ENCODE data around the gene COBL. TPM values are rescaled to one million over a fixed set of nuclear protein-coding genes. Genes with fewer than 3 reads are reported as not detected.

The COBL gene
- total RNA-seq, 6 experiments from 2014 or later: 21.5 to 35.9 (median 24.6) TPM

DNA sequence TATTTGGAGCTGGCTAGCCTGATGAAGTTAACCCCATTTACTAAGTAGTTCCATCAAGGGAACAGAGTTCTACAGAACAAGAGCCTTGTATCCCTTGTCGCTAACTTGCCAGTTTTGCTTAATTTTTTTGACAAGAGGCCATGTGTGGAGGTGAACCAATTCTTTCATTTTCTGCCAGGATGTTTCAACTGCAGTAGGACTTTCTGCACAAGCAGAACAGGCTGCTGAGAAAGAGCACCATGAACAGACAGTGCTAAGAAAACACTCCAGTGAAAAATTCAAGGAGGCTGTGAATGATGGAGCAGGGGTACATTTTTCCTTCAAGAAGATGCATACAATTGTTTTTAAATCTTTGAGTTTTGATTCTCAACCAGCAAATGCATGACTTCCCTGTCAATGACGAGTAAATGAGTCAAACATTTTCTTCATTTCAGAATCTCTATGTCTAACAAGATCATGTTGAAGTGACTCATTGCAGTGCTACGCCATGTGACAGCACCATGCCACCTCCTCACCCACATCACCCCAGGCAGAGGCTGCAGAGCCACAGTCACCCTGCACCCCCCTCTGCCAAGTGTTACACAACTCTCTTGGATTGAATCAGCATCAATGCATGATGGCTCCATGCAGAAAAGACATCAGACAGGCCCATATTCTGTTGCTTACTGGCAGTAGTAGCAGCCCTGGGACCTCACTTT, 193.1 kb downstream of the COBL start:
- no peaks in the 10 kb centered on the region for H3K27me3 ChIP-seq
- H3K9me3 ChIP-seq: no peaks in the 10 kb centered on the region
- no peak overlapping the region for H3K4me3 ChIP-seq
- H3K36me3 ChIP-seq: no peaks in the 10 kb centered on the region
- TF ChIP-seq, protein P1, sequence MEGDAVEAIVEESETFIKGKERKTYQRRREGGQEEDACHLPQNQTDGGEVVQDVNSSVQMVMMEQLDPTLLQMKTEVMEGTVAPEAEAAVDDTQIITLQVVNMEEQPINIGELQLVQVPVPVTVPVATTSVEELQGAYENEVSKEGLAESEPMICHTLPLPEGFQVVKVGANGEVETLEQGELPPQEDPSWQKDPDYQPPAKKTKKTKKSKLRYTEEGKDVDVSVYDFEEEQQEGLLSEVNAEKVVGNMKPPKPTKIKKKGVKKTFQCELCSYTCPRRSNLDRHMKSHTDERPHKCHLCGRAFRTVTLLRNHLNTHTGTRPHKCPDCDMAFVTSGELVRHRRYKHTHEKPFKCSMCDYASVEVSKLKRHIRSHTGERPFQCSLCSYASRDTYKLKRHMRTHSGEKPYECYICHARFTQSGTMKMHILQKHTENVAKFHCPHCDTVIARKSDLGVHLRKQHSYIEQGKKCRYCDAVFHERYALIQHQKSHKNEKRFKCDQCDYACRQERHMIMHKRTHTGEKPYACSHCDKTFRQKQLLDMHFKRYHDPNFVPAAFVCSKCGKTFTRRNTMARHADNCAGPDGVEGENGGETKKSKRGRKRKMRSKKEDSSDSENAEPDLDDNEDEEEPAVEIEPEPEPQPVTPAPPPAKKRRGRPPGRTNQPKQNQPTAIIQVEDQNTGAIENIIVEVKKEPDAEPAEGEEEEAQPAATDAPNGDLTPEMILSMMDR (IDR thresholded peaks at IDR 0.05): no peak
- no peak for TF ChIP-seq POLR2A (IDR thresholded peaks at IDR 0.05)
- intact Hi-C loops (cut with DNase I): no loop called here
- no peak overlapping the region for H3K27ac ChIP-seq
- no peaks in the 10 kb centered on the region for H3K4me1 ChIP-seq
- peak in 1 of 3 donors; percentile 55 for DNase-seq
- peak in 3 of 4 donors; percentile 32 to 86 (median 48) for ATAC-seq
- WGBS (ENCODE audit: insufficient coverage, low coverage, low lambda C conversion rate, missing lambda C conversion rate): 65% methylated on average over 3 of the region's 3 CpGs

DNA sequence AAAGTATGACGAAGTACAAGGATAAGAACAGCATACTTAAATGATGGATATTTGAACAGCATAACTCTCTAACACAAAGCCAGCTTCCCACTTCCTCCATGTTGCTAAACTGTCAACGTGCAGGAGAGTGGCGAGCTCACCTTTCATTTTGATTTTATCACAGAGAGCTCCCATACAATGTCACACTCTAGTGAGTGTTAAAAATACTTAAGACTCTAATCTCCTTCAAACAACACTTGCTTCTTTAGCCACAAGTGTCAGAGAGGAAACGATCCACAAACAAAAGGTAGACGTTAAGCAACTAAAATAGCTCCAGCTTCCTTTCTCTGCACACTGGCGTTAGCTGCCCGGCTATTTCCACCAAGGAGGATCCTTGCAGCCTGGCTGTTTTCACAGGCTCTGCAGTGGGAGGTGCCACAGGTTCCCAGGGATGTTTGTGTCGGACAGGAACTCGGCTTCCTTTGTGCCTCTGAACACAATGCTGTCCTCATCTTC, 194.6 kb downstream of the COBL start:
- Histone ChIP-seq H3K9me3 (no peaks in the 10 kb centered on the region), H3K27ac (peak overlapping the region in 2 of 3 donors; percentile 12 to 25), H3K27me3 (no peaks in the 10 kb centered on the region), H3K4me1 (no peaks in the 10 kb centered on the region), H3K4me3 (no peak overlapping the region), H3K36me3 (no peaks in the 10 kb centered on the region)
- intact Hi-C loops (cut with DNase I): no loop called here
- ATAC-seq (peak; percentile 77 to 92 (median 82)), DNase-seq (peak in 1 of 3 donors; percentile 48)
- TF ChIP-seq, protein P1 (IDR thresholded peaks at IDR 0.05): no peak
- no peak for TF ChIP-seq POLR2A (IDR thresholded peaks at IDR 0.05)
- 39% methylated on average over 9 of the region's 9 CpGs for WGBS (ENCODE audit: insufficient coverage, low coverage, low lambda C conversion rate, missing lambda C conversion rate)

DNA sequence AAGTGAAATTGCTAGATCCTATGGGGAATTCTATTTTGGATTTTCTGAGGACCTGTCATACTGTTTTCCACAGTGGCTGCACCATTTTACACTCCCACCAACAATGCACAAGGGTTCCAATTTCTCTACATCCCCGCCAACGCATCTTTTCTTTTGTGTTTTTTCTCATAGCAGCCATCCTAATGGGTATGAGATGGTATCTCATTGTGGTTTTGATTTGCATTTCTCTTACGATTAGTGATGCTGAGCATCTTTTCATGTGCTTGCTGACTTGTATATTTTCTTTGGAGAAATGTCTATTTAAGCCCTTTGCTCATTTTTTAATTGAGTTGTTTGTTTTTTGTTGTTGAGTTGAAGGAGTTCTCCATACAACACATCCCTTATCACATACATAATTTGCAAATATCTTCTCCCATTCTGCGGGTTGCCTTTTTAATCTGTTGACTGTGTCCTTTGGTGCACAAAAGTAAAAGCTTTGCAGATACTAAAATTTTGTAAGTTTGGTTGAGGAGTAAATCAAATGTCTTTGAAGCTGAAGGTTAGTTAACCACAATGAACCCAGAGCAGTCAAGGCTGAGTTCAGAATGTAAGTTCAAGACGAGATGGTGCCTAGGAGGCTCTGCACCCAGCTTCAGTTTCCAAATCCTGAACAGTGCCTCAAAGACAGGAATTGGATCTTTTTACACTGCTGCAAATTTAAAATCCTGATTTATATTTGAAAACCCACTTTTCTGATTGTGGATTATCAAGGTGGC, 195.4 kb downstream of the COBL start:
- no peak for ATAC-seq
- Histone ChIP-seq H3K27me3 (no peaks in the 10 kb centered on the region), H3K4me1 (no peaks in the 10 kb centered on the region), H3K4me3 (no peak overlapping the region), H3K27ac (peak overlapping the region in 2 of 3 donors; percentile 12 to 25), H3K36me3 (no peaks in the 10 kb centered on the region), H3K9me3 (peaks cover 0 to under 1% (median 0%) of the 10 kb centered on the region in 4 donors)
- intact Hi-C loops (cut with DNase I): no loop called here
- TF ChIP-seq POLR2A (IDR thresholded peaks at IDR 0.05): no peak
- TF ChIP-seq, protein P1 (IDR thresholded peaks at IDR 0.05): no peak
- 70% methylated on average over 5 of the region's 5 CpGs for WGBS (ENCODE audit: insufficient coverage, low coverage, low lambda C conversion rate, missing lambda C conversion rate)
- no peak for DNase-seq

DNA sequence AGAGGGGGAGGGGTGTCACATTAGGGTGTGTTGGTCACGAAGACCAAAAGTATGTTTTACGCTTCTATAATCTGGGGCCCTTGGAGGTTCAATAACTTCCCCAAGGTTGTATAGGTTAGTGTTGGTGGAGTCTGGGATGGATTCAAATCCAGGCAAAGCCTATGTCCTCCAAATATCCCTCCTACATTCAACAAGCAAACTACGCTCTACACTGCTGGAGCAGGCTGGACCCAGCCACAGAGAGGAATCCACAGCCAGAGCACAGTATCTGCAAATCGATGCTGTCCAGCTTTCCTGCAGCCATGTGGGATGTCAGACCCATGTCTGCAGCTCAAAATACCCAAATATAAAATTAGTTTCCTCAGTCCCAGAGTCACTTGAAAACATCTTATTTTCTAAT, 198.0 kb downstream of the COBL start:
- Histone ChIP-seq H3K4me1 (no peaks in the 10 kb centered on the region), H3K27ac (no peak overlapping the region), H3K9me3 (peaks cover 0 to 4% (median 0%) of the 10 kb centered on the region in 4 donors), H3K36me3 (no peaks in the 10 kb centered on the region), H3K27me3 (no peaks in the 10 kb centered on the region), H3K4me3 (no peak overlapping the region)
- DNase-seq (no peak), ATAC-seq (no peak)
- TF ChIP-seq, protein P1 (IDR thresholded peaks at IDR 0.05): no peak
- TF ChIP-seq POLR2A (IDR thresholded peaks at IDR 0.05): no peak
- intact Hi-C loops (cut with DNase I): no loop called here
- WGBS (ENCODE audit: insufficient coverage, low coverage, low lambda C conversion rate, missing lambda C conversion rate): 100% methylated on average over 1 of the region's 4 CpGs

All from right lobe of liver (tissue), 6 donors.